HG03469 (cell line): ENCODE data around the gene PTPRA.

Experiments
- ATAC-seq: cut with Tn5 transposase; IDR thresholded peaks from one replicate; pipeline ENCODE4 v1.9.1; 2021; ENCODE audit warnings: mild to moderate bottlenecking, moderate library complexity, moderate number of reproducible peaks; ENCODE audit not compliant: unreplicated experiment

PTPRA gene

GRCh38 chr20:2921506-2921905 is 48.2 kb downstream of the PTPRA start:
- ATAC-seq: no peak

GRCh38 chr20:2922957-2923356 is 49.7 kb downstream of the PTPRA start:
- no peak for ATAC-seq

GRCh38 chr20:2930538-2930937 is 57.3 kb downstream of the PTPRA start:
- no peak for ATAC-seq

- no peak for ATAC-seq
Observed at GRCh38 chr20:2932498-2932897, 59.2 kb downstream of the PTPRA start.

GRCh38 chr20:2937902-2938301 is 64.6 kb downstream of the PTPRA start:
- no peak for ATAC-seq

GRCh38 chr20:2942439-2942838 is 69.2 kb downstream of the PTPRA start:
- no peak for ATAC-seq

- ATAC-seq: no peak
Observed at GRCh38 chr20:2946988-2947961, 74.0 kb downstream of the PTPRA start.

- ATAC-seq: no peak
Observed at GRCh38 chr20:2948968-2949367, 75.7 kb downstream of the PTPRA start.

GRCh38 chr20:2952766-2953165 is 79.5 kb downstream of the PTPRA start:
- ATAC-seq: no peak

GRCh38 chr20:2955257-2955970 is 82.1 kb downstream of the PTPRA start:
- ATAC-seq: no peak

GRCh38 chr20:2956480-2956879 is 83.2 kb downstream of the PTPRA start:
- no peak for ATAC-seq

GRCh38 chr20:2967841-2968240 is 94.6 kb downstream of the PTPRA start:
- ATAC-seq: no peak

GRCh38 chr20:2972126-2972525 is 98.8 kb downstream of the PTPRA start:
- no peak for ATAC-seq

GRCh38 chr20:2973574-2973973 is 100.3 kb downstream of the PTPRA start:
- no peak for ATAC-seq

GRCh38 chr20:2978519-2978918 is 105.2 kb downstream of the PTPRA start:
- no peak for ATAC-seq

- no peak for ATAC-seq
Observed at GRCh38 chr20:2981646-2982045, 108.4 kb downstream of the PTPRA start.

GRCh38 chr20:2983508-2983907 is 110.2 kb downstream of the PTPRA start:
- no peak for ATAC-seq

GRCh38 chr20:2984028-2984501 is 110.8 kb downstream of the PTPRA start:
- ATAC-seq: no peak

- ATAC-seq: no peak
Observed at GRCh38 chr20:2984956-2985661, 111.8 kb downstream of the PTPRA start.

- ATAC-seq: no peak
Observed at GRCh38 chr20:2986466-2986865, 113.2 kb downstream of the PTPRA start.

- ATAC-seq: no peak
Observed at GRCh38 chr20:2987861-2988260, 114.6 kb downstream of the PTPRA start.
